T-helper 17 cell (primary cell): ENCODE results near the gene LRIG1. TPM values are rescaled to one million over a fixed set of nuclear protein-coding genes. Genes with fewer than 3 reads are reported as not detected.

ENCODE experiments used
- ATAC-seq: fragments of 150-1000 bp; cut with Tn5 transposase; 2 replicates; pipeline ENCODE4 v1.10.0; 2021; ENCODE audit warnings: mild to moderate bottlenecking, moderate library complexity
- DNase-seq, 3 donors: peaks; one replicate each; pipeline versions ENCODE4 v3.0.0 to v3.0.0-alpha.2; 2020 to 2021
- H3K9me3 ChIP-seq: one replicate; pipeline ENCODE4 v1.7.0; 2013; ENCODE audit warnings: low read length, mild to moderate bottlenecking; ENCODE audit not compliant: control insufficient read depth, poor library complexity, severe bottlenecking
- H3K27ac Mint-ChIP-seq: one replicate; pipeline ENCODE4 v1.8.0; 2022; ENCODE audit warnings: mild to moderate bottlenecking, moderate library complexity, mixed read lengths
- H3K27me3 Mint-ChIP-seq: one replicate; pipeline ENCODE4 v1.8.0; 2022; ENCODE audit warnings: mixed read lengths
- H3K36me3 Mint-ChIP-seq: one replicate; pipeline ENCODE4 v1.8.0; 2022; ENCODE audit warnings: low read depth, mixed read lengths
- H3K4me1 Mint-ChIP-seq: one replicate; pipeline ENCODE4 v1.8.0; 2022; ENCODE audit warnings: mild to moderate bottlenecking, mixed read lengths
- H3K4me3 Mint-ChIP-seq: one replicate; pipeline ENCODE4 v1.8.0; 2022; ENCODE audit warnings: mild to moderate bottlenecking, moderate library complexity, mixed read lengths
- total RNA-seq, 4 donors: library from RNA in 2 of 4; stranded (reverse) in 2 of 4; gene quantifications; one replicate each; pipeline ENCODE4 v1.2.3 and lab custom pipeline; 2022 to 2026

The LRIG1 gene
- total RNA-seq, 2 donors from 2014 or later = 57.8 to 63.4 TPM

DNA sequence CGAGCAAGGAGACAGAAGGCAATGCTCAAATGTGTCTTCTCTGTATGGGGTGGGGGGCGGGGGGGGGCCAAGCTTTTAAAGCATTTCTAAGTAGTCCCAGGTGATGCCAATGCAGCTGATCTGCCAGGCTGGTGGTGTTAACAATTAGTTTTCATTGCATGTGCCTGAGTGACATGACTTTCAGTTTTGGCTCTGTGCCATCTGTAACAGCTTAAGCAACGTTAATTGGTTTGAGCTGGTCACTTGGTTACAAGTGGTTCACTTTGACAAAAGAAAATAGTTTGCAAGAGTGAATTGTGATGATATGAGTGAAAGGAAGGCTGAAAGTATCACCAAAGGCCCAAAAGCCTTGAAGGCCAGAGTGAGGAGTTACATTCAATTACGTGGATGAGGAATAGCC is 26.4 kb upstream of the LRIG1 start:
- no peak overlapping the region for H3K27ac Mint-ChIP-seq

DNA sequence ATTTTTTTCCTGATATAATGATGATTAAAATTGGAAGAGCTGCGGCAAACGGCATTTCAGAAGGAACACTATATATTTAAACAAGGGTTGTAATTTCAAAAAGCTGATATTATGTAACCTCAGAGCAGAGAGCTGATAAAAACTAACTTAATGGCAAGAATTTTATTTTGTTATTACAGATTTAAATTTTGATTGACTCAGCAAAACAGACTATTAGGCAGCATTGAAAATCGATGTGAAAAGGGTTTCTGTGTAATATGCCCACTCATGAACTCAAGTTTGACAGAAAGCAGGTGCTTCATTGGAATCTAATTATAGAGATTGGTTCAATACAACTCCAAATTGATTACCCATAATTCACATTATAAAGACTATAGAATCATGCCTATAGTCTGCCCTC is 24.9 kb upstream of the LRIG1 start:
- Mint-ChIP-seq H3K4me1 (peaks cover 5% of the 10 kb centered on the region), H3K27me3 (peaks cover 24% of the 10 kb centered on the region), H3K27ac (no peak overlapping the region), H3K36me3 (peaks cover 9% of the 10 kb centered on the region), H3K4me3 (no peak overlapping the region)
- DNase-seq (no peak), ATAC-seq (no peak)
- H3K9me3 ChIP-seq = no peaks in the 10 kb centered on the region

More for the DNA sequence above, 26.4 kb upstream of the LRIG1 start:
- DNase-seq = no peak
- Mint-ChIP-seq H3K4me3 (no peak overlapping the region), H3K36me3 (peaks cover 9% of the 10 kb centered on the region), H3K4me1 (peaks cover 5% of the 10 kb centered on the region), H3K27me3 (peaks cover 24% of the 10 kb centered on the region)
- no peaks in the 10 kb centered on the region for H3K9me3 ChIP-seq
- ATAC-seq = no peak

DNA sequence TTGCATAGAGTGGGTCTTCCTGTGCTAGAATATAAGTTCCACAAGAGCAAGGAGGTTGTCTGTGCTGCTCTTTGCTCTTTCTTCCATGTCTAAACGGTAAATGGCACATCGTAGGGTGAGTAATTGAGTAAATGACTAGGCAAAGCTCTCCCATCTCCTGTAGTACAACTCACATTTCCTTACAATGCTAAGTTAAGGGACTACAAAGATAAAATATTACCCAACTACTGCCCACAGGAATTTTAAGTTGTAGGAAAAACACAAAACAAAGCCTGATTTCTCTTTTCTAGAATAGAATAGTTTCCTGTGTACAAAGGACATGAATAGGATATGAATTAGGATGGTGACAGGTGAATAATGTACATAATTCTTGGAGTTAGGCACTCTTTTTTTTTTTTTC is 19.9 kb upstream of the LRIG1 start:
- ATAC-seq = no peak
- peaks cover 5% of the 10 kb centered on the region for H3K4me1 Mint-ChIP-seq
- peaks cover 19% of the 10 kb centered on the region for H3K27me3 Mint-ChIP-seq
- H3K27ac Mint-ChIP-seq = no peak overlapping the region
- H3K36me3 Mint-ChIP-seq = peaks cover 5% of the 10 kb centered on the region
- DNase-seq = no peak
- H3K9me3 ChIP-seq = no peaks in the 10 kb centered on the region
- H3K4me3 Mint-ChIP-seq = no peak overlapping the region

DNA sequence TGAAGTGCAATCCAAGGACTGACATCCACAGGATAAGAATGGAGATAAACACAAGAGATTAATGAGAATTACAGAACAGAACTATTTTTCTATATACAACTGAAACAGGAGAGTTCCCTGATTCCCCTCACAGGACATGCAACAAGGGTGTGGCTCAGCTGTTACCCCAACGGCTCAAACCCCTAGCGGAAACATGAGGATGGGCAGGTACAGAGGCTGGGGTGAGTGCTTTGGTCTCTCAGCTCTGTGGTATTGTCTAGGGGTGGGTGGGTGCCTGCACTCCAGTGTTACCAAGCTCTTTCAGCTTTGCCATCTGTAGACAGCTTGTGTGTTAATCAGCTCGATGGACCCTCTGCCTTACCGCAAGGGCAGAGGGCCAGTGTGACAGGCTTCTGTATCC is 17.8 kb upstream of the LRIG1 start:
- ATAC-seq = no peak
- H3K36me3 Mint-ChIP-seq = no peaks in the 10 kb centered on the region
- H3K4me1 Mint-ChIP-seq = no peaks in the 10 kb centered on the region
- H3K4me3 Mint-ChIP-seq = no peak overlapping the region
- no peak for DNase-seq
- no peaks in the 10 kb centered on the region for H3K9me3 ChIP-seq
- H3K27ac Mint-ChIP-seq = no peak overlapping the region
- H3K27me3 Mint-ChIP-seq = peaks cover 7% of the 10 kb centered on the region

DNA sequence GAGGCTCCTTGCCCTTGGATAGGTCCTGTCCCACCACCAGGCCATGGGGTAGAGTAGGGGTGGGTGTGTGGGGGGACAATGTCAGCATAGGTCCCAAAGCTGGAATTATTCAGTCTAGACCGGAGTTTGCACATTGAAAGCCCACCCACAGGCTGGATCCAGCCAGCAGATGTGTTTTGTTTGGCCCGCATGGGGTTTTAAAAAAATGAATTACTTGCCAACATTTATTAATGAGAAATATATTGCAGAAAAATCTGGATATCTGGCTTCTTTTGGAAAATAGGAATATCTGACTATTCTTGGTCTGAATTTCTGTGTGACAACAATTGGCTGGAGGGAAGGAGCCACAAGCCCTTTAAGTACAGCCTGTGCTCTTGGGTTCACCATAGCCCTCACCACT is 17.3 kb upstream of the LRIG1 start:
- Mint-ChIP-seq H3K36me3 (no peaks in the 10 kb centered on the region), H3K27me3 (peaks cover 7% of the 10 kb centered on the region), H3K4me1 (no peaks in the 10 kb centered on the region), H3K27ac (no peak overlapping the region), H3K4me3 (no peak overlapping the region)
- ATAC-seq = no peak
- no peak for DNase-seq
- no peaks in the 10 kb centered on the region for H3K9me3 ChIP-seq

DNA sequence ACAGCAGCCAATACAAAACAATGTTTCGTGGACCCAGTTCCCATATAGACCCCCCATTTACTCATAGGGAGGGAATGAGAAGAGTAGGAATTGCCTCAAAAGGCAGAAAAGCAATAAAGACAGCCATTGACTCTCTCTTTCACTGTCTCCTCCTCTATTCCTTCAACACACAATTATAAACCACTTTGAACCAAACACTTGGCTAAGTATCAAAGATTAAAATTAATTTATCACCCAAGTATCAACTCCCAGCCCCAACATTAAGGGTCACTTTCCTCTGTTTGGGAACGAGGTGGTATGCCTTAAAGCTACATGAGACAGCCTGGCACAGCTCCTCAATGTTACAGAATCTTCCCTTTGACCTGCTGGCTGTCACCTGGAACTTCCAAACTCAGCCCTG is 16.4 kb upstream of the LRIG1 start:
- no peak overlapping the region for H3K27ac Mint-ChIP-seq
- H3K4me3 Mint-ChIP-seq = no peak overlapping the region

DNA sequence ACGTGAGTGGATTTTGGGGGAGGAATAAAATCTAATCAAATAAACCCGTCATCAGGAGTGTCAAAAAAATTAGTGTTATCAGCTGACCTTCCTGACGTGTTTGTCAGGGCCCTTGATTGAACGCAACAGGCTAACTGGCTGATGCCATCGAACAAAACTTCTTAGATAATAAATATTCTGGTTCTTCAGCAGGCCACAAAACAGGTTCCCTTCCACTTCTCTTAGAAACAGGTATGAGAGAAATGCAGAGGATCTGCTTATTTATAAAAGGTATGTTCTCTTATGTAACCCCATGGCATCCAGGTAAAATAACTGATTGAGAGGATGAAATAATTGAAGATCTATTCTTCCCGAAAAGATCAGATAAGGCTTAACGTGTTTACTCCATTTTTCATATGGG is 7.6 kb upstream of the LRIG1 start:
- no peak for ATAC-seq
- Mint-ChIP-seq H3K27me3 (peaks cover 13% of the 10 kb centered on the region), H3K27ac (no peak overlapping the region)

More for the DNA sequence above, 16.4 kb upstream of the LRIG1 start:
- ATAC-seq (no peak), DNase-seq (no peak)
- Mint-ChIP-seq H3K36me3 (no peaks in the 10 kb centered on the region), H3K4me1 (no peaks in the 10 kb centered on the region), H3K27me3 (peaks cover 7% of the 10 kb centered on the region)
- H3K9me3 ChIP-seq = no peaks in the 10 kb centered on the region

DNA sequence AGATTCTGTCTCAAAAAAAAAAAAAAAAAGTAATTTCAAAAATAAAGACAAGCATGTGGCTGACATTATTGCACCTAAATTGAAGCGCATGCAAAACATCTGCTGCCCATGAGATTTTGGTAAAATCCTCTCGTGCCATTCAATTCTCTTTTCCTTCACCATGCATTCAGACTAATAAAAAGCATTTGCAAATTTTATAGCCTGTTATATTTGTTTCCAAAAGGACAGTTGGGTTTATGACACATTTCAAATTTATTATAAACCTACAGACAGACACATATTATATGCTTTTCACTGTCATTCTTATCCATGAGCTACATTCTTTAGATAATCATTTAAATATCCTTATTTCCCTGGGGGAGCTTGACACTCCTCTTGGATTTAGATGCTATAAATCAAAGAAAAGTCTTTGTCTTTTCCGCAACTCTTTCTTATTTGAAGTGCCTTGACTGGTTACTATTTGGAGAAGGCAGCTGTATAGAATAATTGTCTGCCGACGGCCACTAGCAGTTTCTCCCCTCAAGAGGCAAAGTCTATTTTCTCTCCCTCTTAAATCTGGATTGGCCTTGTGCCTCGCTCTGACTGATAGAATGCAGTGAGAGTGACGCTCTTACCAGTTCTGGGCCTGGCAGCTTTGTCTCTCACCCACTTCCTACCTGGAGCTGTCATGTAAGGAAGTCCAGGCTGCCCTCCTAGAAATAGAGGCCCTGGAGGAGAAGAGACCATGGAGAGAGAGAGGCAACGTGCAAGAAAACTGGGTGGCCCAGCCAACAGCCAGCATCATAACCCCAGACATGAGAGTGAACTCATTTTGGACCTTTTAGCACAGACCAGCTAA is 6.8 kb upstream of the LRIG1 start:
- Mint-ChIP-seq H3K4me1 (peaks cover 14% of the 10 kb centered on the region), H3K4me3 (no peak overlapping the region), H3K27ac (no peak overlapping the region), H3K27me3 (peaks cover 13% of the 10 kb centered on the region), H3K36me3 (peaks cover 2% of the 10 kb centered on the region)
- DNase-seq (no peak), ATAC-seq (no peak)
- no peaks in the 10 kb centered on the region for H3K9me3 ChIP-seq

More for the DNA sequence above, 7.6 kb upstream of the LRIG1 start:
- no peak for DNase-seq
- Mint-ChIP-seq H3K4me1 (peaks cover 6% of the 10 kb centered on the region), H3K4me3 (no peak overlapping the region), H3K36me3 (peaks cover 2% of the 10 kb centered on the region)
- H3K9me3 ChIP-seq = no peaks in the 10 kb centered on the region

DNA sequence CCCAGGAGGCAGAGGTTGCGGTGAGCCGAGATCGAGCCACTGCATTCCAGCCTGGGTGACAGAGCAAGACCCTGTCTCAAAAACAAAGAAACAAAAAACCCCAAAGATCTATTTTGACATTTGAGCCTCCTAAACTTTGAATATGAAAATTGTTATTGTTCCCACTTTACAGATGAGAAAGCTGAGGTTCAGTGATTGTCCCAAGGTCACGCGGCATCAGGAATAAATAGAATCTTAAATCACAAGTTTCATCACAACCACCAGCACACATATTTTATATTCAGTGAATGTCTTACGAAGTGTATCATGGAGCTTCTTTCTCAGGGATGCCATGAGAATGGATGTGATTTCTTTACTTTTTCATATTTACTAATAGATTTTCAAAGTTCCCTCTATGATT is 5.3 kb upstream of the LRIG1 start:
- H3K27me3 Mint-ChIP-seq = peaks cover 13% of the 10 kb centered on the region
- H3K4me3 Mint-ChIP-seq = no peak overlapping the region
- peaks cover 2% of the 10 kb centered on the region for H3K36me3 Mint-ChIP-seq
- no peaks in the 10 kb centered on the region for H3K9me3 ChIP-seq
- peaks cover 23% of the 10 kb centered on the region for H3K4me1 Mint-ChIP-seq
- DNase-seq (no peak), ATAC-seq (no peak)
- H3K27ac Mint-ChIP-seq = no peak overlapping the region

DNA sequence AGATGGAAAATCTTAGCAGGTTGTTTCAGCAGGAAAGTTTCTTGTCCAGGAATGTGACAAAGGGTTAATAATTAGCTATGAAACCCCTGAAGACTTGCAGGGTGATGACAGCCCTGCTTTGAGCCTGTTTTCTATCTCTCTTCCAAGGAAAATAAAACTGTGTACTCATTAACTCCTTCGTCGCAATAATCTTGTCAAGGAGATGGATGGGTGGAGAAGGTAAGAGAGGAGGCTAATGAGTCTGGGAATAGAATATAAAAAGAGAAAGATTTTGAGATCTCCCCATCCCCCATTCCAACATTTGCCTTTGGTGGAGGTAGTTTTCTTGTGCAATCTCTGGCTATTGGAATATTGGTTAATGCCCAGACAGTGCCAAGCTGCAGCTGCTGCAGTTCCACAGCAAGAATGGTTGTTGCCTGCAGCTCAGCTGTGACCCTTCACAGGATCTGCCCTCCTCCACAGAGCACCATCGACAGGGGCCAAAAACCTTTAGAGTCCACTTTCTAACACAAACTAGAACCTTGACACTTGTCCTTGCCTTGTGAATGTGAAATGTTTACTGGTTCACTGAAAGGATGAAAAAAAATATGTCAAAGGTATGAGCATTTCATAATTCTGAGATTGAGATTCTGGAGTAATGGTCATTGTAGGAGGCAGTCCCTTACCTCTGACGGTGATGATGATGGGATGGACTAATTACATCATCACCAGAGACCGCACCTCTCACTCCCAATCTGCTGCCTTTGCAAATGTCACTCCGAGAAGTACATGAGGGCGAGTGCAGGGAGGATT is 4.2 kb upstream of the LRIG1 start:
- no peak overlapping the region for H3K4me3 Mint-ChIP-seq
- no peak for DNase-seq
- no peaks in the 10 kb centered on the region for H3K36me3 Mint-ChIP-seq
- peaks cover 3% of the 10 kb centered on the region for H3K27me3 Mint-ChIP-seq
- H3K4me1 Mint-ChIP-seq = peaks cover 25% of the 10 kb centered on the region
- H3K9me3 ChIP-seq = no peaks in the 10 kb centered on the region
- H3K27ac Mint-ChIP-seq = no peak overlapping the region
- ATAC-seq = no peak

DNA sequence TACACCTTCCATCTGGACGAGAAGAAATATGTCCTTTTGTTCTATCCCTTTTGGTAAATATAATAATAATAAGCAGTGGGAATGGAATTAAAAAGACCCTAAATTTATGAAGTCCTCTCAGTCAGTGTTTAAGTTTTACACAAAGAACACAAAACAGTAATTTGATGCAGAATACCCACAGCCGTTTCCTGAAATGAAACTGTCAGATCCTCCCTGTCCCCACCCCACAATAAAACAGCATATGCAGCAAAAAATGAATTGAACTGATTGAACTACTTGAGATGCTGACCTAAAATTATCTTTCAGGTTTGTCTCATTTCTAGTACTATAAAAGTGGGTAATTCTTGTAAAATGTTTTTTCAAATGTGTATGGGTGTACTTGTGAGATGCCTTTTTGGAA is 2.2 kb upstream of the LRIG1 start:
- DNase-seq (no peak), ATAC-seq (no peak)
- Mint-ChIP-seq H3K27ac (peak overlapping the region; percentile 39), H3K27me3 (no peaks in the 10 kb centered on the region), H3K4me1 (peaks cover 44% of the 10 kb centered on the region), H3K4me3 (peak overlapping the region; percentile 39), H3K36me3 (peaks cover 3% of the 10 kb centered on the region)
- H3K9me3 ChIP-seq = no peaks in the 10 kb centered on the region

DNA sequence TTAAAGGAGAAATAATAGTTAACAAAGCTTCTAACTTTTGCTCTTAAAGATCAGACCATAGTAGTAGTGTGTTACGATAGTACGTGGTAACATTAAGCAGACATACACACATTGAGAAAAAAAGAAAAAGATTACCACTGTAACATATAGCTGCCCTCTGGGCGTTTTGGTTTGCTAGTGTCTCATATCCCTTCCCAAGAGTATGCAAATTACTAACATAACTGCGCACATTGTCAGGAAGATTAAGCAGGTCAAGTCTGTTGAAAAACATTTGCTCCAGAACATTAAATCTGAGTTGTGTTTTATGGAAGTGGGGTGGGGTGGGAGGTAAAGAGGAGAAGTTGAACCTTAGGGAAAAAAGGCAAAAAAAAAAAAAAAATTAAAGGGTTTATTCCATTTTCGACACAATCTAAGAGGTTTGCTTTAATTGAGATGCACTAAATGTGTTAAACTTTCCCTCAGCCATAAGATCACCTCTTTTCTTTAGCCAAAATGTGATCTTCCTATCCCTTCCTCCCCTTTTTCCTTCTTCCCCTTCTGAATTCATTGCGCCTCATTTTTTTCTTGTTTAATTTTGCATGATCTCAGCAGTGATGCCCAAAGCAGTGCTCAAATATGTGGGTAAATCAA is 1.5 kb upstream of the LRIG1 start:
- no peak for ATAC-seq
- DNase-seq = no peak
- H3K9me3 ChIP-seq = no peaks in the 10 kb centered on the region
- peaks cover 46% of the 10 kb centered on the region for H3K4me1 Mint-ChIP-seq
- H3K36me3 Mint-ChIP-seq = peaks cover 3% of the 10 kb centered on the region
- peak overlapping the region; percentile 39 for H3K27ac Mint-ChIP-seq
- peak overlapping the region; percentile 95 for H3K4me3 Mint-ChIP-seq
- H3K27me3 Mint-ChIP-seq = no peaks in the 10 kb centered on the region

DNA sequence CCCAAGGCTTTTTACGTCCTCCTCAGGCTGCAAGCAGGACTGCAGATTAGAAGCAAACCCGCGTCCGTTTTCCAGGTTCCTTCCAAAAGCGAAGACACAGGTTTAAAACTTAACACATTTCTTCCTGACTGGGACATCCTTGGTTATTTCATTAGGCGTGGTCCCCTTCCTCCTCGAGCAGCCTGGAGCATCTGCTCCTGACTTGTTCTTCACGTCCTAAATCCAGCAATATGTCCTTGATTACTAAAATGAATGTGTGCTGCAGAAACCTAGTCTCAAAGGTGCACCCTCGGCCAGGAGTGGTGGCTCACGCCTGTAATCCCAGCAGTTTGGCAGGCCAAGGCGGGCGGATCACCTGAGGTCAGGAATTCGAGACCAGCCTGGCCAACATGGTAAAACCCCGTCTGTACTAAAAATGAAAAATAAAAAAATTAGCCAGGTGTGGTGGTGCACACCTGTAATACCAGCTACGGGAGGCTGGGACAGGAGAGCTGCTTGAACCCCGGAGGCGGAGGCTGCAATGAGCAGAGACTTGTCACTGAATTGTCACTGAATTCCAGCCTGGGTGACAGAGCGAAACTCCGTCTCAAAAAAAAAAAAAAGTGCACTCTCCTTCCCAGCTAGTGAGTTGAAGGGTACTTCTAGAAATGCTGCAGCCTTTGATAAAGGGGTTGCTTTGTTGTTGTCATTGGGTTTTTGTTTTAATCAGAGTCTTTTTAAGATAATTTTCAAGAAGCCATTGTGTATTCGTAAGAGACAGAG is 842 bp upstream of the LRIG1 start:
- H3K4me1 Mint-ChIP-seq = peaks cover 51% of the 10 kb centered on the region
- H3K27ac Mint-ChIP-seq = peak overlapping the region; percentile 86
- peaks cover 3% of the 10 kb centered on the region for H3K36me3 Mint-ChIP-seq
- H3K4me3 Mint-ChIP-seq = peak overlapping the region; percentile 95
- ATAC-seq (no peak), DNase-seq (no peak)
- no peaks in the 10 kb centered on the region for H3K27me3 Mint-ChIP-seq
- H3K9me3 ChIP-seq = no peaks in the 10 kb centered on the region
